Tibial nerve (tissue), 4 donors: ENCODE results near the gene PSMC5.
"Not testable (repeated sequence)": the region's sequence is repeated elsewhere in the genome, so short reads cannot be mapped to it uniquely, and the experiment has no call there.

Experiments
- CTCF ChIP-seq, 5 experiments: fragments of 200-600 bp in 3 of 5; fragments of 450-650 bp in 2 of 5; sonication (generic) in 3 of 5; IDR thresholded peaks; one replicate each; pipeline ENCODE4 v1.5.1; 2016 to 2019; ENCODE audit warnings: antibody characterized with exemption in 5 of 5, mild to moderate bottlenecking in 3 of 5, moderate library complexity in 2 of 5
- EP300 ChIP-seq, 2 donors: sonication (generic); formaldehyde crosslinking; IDR thresholded peaks; one replicate each; pipeline ENCODE4 v1.6.1; 2017; ENCODE audit warnings: antibody characterized with exemption in 2 of 2, mild to moderate bottlenecking in 1 of 2
- POLR2A ChIP-seq, 2 donors: fragments of 450-650 bp; IDR thresholded peaks; one replicate each; pipeline ENCODE4 v1.6.1; 2017; ENCODE audit warnings: antibody characterized with exemption in 2 of 2, mild to moderate bottlenecking in 2 of 2, moderate library complexity in 2 of 2

GRCh38 chr17:63873577-63873976 is 46.3 kb downstream of the PSMC5 start, which contains the start of gene CSH2:
- TF ChIP-seq CTCF, EP300, POLR2A (IDR thresholded peaks at IDR 0.05): not testable (repeated sequence)
